Liver (tissue), 3 donors: ENCODE data around the gene UBASH3B.

Experiments used
- EGR1 ChIP-seq, 2 donors: IDR thresholded peaks; 2 replicates each; pipeline ENCODE4 v1.6.1; 2016 to 2018; ENCODE audit warnings: antibody characterized with exemption in 2 of 2, low read depth in 2 of 2
- FOXA1 ChIP-seq: IDR thresholded peaks from 2 replicates; pipeline ENCODE4 v1.6.1; 2016; ENCODE audit warnings: antibody characterized with exemption
- JUND ChIP-seq, 2 donors: IDR thresholded peaks; 2 replicates each; pipeline ENCODE4 v1.6.1; 2016; ENCODE audit warnings: antibody characterized with exemption in 2 of 2
- RAD21 ChIP-seq, 2 donors: IDR thresholded peaks; 2 replicates each; pipeline ENCODE4 v1.6.1; 2016; ENCODE audit warnings: antibody characterized with exemption in 2 of 2, mild to moderate bottlenecking in 2 of 2
- RXRA ChIP-seq, 2 donors: IDR thresholded peaks; 2 replicates each; pipeline ENCODE4 v1.6.1; 2017 to 2018; ENCODE audit warnings: antibody characterized with exemption in 2 of 2, mild to moderate bottlenecking in 1 of 2
- SP1 ChIP-seq: IDR thresholded peaks from 2 replicates; pipeline ENCODE4 v1.6.1; 2018; ENCODE audit warnings: antibody characterized with exemption, mild to moderate bottlenecking
- TAF1 ChIP-seq: conservative IDR thresholded peaks from 2 replicates; pipeline ENCODE4 v1.6.1; 2016; ENCODE audit warnings: antibody characterized with exemption, mild to moderate bottlenecking
- YY1 ChIP-seq: IDR thresholded peaks from 2 replicates; pipeline ENCODE4 v1.6.1; 2016; ENCODE audit warnings: antibody characterized with exemption, mild to moderate bottlenecking
- TF ChIP-seq, protein P1 (sequence below): IDR thresholded peaks from 2 replicates; pipeline ENCODE4 v1.6.1; 2016; ENCODE audit warnings: antibody characterized with exemption
- TF ChIP-seq, protein P2 (sequence below): fragments of 150-350 bp; IDR thresholded peaks from 2 replicates; pipeline ENCODE4 v1.5.1; 2017; ENCODE audit warnings: improper control_type of control experiment, low read depth, low read length; ENCODE audit not compliant: missing input control
- TF ChIP-seq, protein P3 (sequence below): IDR thresholded peaks from 2 replicates; pipeline ENCODE4 v1.6.1; 2016; ENCODE audit warnings: antibody characterized with exemption, mild to moderate bottlenecking
- TF ChIP-seq, protein P4 (sequence below): IDR thresholded peaks from 2 replicates; pipeline ENCODE4 v1.6.1; 2016; ENCODE audit warnings: antibody characterized with exemption
- TF ChIP-seq, protein P5 (sequence below): IDR thresholded peaks from 2 replicates; pipeline ENCODE4 v1.6.1; 2016; ENCODE audit warnings: antibody characterized with exemption
- donor health status: healthy.
- donor health status: healthy.

DNA sequence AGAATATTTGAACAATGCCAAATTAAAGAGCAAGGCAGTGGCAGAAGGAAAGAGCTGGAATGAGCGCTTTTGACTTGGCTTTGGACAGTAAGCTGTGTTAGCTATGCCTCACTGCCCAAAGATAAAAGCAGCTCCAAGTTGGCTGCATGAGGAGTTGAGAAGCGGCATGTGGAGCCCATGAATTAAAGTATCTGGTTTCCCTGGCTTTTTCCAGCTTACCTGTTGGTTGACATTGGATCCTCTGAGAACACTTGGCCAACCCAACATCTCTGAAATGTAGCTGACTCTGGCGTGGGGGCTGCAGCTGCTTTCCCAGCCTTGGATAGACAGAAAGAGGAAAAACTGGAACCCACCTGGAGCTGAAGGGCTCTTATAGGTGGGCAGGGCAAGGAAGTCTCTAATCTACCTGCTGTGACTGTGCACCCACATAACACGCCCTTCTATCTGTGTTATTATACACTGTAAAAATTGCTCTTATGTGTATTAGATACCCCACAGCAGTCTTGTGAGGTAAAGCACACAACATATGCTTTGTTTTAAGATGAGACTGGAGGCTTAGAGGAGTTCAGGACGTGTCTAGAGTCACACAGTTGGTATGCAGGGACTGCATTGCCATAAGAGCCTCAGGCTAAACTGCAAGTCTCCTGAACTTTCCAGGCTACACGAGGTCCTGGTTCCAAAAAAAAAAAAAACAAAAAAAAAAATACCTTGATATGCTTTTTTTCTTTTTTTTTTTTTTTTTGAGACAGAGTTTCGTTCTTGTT lies 5.8 kb downstream of the UBASH3B start:
- TF ChIP-seq, protein P1, sequence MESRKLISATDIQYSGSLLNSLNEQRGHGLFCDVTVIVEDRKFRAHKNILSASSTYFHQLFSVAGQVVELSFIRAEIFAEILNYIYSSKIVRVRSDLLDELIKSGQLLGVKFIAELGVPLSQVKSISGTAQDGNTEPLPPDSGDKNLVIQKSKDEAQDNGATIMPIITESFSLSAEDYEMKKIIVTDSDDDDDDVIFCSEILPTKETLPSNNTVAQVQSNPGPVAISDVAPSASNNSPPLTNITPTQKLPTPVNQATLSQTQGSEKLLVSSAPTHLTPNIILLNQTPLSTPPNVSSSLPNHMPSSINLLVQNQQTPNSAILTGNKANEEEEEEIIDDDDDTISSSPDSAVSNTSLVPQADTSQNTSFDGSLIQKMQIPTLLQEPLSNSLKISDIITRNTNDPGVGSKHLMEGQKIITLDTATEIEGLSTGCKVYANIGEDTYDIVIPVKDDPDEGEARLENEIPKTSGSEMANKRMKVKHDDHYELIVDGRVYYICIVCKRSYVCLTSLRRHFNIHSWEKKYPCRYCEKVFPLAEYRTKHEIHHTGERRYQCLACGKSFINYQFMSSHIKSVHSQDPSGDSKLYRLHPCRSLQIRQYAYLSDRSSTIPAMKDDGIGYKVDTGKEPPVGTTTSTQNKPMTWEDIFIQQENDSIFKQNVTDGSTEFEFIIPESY = no peak
- TF ChIP-seq, protein P2, sequence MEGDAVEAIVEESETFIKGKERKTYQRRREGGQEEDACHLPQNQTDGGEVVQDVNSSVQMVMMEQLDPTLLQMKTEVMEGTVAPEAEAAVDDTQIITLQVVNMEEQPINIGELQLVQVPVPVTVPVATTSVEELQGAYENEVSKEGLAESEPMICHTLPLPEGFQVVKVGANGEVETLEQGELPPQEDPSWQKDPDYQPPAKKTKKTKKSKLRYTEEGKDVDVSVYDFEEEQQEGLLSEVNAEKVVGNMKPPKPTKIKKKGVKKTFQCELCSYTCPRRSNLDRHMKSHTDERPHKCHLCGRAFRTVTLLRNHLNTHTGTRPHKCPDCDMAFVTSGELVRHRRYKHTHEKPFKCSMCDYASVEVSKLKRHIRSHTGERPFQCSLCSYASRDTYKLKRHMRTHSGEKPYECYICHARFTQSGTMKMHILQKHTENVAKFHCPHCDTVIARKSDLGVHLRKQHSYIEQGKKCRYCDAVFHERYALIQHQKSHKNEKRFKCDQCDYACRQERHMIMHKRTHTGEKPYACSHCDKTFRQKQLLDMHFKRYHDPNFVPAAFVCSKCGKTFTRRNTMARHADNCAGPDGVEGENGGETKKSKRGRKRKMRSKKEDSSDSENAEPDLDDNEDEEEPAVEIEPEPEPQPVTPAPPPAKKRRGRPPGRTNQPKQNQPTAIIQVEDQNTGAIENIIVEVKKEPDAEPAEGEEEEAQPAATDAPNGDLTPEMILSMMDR = no peak
- TF ChIP-seq JUND (IDR thresholded peaks at IDR 0.05) = no peak
- TF ChIP-seq YY1 = no peak
- TF ChIP-seq, protein P3, sequence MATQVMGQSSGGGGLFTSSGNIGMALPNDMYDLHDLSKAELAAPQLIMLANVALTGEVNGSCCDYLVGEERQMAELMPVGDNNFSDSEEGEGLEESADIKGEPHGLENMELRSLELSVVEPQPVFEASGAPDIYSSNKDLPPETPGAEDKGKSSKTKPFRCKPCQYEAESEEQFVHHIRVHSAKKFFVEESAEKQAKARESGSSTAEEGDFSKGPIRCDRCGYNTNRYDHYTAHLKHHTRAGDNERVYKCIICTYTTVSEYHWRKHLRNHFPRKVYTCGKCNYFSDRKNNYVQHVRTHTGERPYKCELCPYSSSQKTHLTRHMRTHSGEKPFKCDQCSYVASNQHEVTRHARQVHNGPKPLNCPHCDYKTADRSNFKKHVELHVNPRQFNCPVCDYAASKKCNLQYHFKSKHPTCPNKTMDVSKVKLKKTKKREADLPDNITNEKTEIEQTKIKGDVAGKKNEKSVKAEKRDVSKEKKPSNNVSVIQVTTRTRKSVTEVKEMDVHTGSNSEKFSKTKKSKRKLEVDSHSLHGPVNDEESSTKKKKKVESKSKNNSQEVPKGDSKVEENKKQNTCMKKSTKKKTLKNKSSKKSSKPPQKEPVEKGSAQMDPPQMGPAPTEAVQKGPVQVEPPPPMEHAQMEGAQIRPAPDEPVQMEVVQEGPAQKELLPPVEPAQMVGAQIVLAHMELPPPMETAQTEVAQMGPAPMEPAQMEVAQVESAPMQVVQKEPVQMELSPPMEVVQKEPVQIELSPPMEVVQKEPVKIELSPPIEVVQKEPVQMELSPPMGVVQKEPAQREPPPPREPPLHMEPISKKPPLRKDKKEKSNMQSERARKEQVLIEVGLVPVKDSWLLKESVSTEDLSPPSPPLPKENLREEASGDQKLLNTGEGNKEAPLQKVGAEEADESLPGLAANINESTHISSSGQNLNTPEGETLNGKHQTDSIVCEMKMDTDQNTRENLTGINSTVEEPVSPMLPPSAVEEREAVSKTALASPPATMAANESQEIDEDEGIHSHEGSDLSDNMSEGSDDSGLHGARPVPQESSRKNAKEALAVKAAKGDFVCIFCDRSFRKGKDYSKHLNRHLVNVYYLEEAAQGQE = no peak
- TF ChIP-seq SP1 = no peak
- TF ChIP-seq, protein P4, sequence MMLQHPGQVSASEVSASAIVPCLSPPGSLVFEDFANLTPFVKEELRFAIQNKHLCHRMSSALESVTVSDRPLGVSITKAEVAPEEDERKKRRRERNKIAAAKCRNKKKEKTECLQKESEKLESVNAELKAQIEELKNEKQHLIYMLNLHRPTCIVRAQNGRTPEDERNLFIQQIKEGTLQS = no peak
- TF ChIP-seq TAF1 = no peak
- TF ChIP-seq RAD21 (IDR thresholded peaks at IDR 0.05) = no peak
- TF ChIP-seq, protein P5, sequence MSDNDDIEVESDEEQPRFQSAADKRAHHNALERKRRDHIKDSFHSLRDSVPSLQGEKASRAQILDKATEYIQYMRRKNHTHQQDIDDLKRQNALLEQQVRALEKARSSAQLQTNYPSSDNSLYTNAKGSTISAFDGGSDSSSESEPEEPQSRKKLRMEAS = no peak
- no peak for TF ChIP-seq FOXA1
- TF ChIP-seq EGR1 (IDR thresholded peaks at IDR 0.05; ENCODE audit: low read depth in 2 of 2) = no peak
- no peak for TF ChIP-seq RXRA (IDR thresholded peaks at IDR 0.05)
